HG02884 (cell line): ENCODE measurements around the gene C10orf90.
"Not testable (repeated sequence)": the region's sequence is repeated elsewhere in the genome, so short reads cannot be mapped to it uniquely, and the experiment has no call there.

Experiments used
- ATAC-seq: cut with Tn5 transposase; IDR thresholded peaks from one replicate; pipeline ENCODE4 v1.9.1; 2021; ENCODE audit warnings: mild to moderate bottlenecking, moderate library complexity; ENCODE audit not compliant: unreplicated experiment

Gene C10orf90

DNA sequence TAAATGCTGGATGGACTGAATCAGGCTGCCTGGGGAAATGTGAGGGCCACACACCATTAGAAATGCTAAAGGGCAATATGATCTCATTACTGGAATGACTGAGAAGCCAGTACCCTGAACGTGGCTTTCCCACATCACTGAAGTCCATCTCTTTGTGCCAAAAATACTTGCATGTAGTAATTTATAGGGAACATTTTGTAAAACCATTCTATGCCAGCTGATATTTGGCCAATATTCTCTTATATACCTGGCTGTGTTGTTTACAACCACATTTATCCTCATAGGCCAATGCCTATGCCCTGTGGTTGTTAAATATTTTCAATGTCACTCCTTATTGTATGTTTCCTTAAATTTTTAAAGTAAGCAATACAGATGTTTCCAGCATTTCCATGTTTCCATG, 111.6 kb downstream of the C10orf90 start:
- ATAC-seq, result no peak

DNA sequence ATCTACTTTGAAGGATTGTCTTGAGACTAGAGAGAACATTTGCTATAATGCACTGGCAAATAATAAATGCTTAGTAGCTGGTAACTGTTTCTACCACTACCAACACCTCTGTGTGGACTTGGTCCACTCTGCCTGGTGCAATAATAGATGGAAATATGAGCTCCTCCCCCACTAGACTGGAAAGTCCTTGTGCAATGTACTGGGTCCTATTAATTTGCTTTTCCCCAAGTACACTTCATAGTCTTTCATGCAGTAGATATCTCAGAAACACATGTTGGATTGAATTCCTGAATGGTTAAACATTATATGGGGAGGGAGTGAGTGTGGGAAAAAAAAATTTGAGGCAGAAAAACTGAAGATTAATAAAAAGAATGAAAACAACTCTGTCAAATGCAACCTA, 119.3 kb downstream of the C10orf90 start:
- no peak for ATAC-seq

DNA sequence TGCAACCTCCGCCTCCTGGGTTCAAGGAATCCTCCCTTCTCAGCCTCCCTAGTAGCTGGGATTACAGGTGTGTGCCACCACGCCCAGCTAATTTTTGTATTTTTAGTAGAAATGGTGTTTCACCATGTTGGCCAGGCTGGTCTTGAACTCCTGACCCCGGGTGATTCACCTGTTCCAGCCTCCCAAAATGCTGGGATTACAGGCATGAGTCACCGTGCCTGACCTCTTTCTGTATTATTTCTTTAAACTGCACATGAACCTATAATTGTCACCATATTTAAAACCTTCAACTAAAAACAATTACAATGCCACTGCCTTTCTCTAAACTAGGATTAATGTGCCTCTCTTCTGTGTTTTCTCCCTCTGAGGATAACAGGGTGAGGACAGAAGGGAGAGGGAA, 119.9 kb downstream of the C10orf90 start:
- not testable (repeated sequence) for ATAC-seq

DNA sequence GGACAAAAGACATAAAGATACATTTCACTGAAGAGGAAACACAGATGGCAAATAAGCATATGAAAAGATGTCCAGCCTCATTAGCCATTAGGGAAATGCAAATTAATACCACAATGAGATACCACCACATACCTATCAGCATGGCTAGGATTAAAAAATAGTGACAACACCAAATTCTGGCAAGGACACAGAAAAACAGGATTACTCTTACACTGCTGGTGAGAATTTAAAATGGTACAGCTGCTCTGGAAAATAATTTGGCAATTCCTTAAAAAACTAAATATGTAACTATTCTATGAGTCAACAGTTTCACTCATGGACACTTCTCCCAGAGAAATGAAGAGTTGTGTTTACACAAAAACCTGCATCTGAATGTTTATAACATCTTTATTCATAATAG, 121.1 kb downstream of the C10orf90 start:
- ATAC-seq, result no peak

DNA sequence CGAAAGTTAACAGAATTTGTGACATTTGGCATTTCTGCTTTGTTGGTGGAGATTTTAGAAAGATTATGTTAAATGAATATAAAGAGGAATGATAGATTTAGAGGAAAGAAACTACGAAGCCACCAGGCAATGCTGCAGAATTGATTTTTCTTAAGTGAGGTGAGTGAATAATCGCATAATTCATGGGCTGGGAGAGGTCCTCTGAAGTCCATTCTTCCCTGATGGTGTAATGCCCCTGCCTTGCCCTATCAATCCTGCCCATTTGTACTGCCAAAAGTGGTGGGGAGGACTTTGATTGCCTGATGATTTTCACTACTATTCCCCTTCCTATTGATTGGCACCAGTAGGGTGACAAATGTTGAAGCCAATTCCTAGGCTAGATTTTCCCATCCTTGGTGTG, 125.9 kb downstream of the C10orf90 start:
- ATAC-seq, result no peak

DNA sequence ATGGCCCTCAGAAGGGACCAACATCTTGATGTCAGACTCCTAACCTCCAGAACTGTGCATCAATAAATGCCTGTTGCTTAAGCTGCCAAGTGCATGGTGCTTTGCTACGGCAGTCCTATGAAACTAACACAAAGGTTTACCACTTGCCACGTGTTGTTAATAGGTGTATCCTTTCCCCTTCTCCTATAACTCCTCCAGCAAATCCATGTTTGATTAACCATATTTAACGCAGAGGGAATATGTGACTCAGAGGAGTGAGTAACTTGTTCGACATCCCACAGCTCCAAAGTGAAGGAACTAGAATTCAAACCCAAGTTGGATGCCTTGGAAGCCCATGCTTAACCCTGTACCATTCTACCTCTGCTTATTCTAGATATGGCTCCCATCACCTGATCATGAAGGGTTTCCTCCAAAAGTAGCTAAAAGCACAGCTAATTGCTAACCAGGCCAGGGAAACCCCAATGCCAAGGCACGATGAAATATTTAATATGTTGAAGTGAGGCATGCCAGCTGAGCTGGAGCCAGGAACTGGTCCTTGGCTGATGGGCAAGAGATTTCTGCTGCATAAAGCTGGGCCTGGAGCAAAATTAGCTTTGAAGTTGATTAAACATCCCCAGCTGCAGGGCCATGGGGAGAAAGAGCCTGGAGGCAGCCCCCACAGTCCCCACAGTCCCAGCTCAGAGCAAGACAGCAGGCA, 131.9 kb downstream of the C10orf90 start:
- ATAC-seq, result no peak

DNA sequence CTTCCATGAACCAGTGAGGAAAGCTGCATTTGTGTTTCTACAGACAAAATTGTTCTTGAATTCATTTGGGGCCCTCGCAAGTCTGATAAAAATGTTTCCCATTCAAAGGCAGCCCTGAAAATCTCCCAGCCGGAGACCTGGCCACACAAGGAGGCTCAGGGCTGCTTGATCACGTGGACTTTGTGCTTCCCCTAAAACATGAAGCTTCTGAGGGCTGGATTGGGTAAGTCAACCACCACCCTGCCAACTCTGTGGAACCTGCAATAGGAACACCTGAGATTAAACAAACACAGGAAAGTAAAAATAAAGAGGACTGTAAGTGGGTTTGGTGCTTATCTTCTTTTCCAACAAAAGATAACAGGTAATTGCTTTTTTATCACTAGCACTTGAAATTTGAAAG, 133.8 kb downstream of the C10orf90 start:
- ATAC-seq, result no peak

DNA sequence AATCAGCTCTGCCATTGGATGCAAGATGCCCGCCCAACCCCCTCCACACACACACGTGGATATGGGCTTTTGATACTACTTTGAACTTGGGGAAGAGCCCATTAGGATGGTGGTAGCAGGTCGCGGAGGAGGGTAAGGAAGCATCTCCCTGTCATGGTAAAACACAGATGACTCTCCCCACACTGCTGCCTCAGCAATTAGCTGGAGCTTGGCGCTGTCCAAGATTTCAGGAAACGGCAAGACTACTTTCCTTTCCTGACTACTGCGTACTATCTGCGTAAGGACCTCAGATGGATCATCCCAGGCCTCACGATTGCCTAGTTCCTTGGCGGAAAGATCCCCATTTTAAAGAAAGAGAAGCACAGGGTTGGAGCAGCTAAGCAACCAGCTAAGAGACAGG, 134.3 kb downstream of the C10orf90 start:
- ATAC-seq, result no peak

DNA sequence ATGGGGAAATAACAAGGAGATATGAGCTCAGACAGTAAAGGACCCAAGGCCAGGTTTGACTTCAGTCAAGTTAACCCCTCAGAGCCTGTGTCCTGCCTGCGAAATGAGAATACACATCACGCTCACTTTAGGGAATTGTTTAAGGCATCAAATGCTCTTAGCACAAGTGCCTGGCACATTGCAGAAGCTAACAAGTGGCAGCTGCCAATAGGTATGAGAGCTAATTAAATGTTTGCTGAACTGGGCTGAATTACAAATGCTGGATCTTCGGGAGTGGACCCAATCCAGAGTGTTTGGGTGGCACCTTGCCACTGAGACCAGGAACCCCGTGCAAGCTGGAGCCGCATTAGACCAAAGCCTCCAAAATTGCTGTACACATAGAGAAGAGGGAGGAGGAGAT, 136.8 kb downstream of the C10orf90 start:
- no peak for ATAC-seq

DNA sequence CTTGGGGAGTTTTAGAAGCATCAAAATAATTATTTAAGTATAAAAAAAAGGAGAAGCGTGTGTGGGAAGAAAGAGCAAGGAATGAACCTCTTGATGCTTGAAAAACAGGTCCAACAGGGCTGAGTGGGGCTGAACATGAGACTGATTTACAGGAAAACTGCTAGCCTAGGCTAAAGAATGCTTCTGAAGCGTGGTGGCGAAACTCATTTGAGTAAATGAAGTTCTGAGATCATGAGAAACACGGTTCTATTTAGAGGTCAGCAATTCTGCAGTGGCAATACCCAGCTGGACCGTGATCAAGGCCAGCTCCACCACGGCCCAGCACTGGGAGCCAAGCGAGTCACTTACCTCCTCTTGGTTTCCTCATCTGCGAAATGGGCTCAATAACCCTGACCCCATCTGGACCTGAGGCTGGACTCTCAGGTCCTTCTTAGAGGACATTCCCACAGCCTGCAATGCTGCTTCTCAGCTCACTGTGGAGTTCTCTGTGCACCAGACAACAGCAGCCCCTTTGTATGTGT, 142.1 kb downstream of the C10orf90 start:
- ATAC-seq, result no peak

DNA sequence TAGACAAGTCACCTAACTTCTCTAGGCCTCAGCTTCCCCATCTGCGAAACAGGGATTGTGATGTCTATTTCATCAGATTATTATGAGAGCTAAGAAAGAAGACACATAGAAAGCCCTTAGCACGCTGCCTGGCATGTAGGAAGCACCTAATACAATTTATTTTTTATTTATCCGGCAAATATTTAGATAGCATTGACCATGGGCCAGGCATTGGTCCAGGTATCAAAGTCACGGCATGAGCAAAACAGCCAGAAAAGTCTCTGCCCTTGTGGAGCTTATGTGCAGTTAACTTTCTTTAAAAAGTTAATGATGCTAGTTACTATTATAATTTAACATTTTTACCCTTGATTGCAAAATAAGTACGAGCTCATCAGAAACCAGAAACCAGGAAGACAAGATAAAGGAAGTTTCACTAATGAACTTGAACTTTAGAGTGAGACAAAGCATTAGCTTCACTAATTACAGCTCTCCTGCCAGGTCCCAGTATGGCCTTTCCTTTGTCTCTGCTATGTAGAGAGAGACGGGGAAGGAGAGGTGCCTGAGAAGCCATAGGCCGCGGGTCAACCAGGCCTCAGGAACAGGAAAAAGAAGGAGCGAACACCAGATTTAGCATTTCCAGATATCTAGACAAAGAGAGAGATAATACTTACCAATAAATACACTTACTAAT, 142.7 kb downstream of the C10orf90 start:
- ATAC-seq, result no peak

DNA sequence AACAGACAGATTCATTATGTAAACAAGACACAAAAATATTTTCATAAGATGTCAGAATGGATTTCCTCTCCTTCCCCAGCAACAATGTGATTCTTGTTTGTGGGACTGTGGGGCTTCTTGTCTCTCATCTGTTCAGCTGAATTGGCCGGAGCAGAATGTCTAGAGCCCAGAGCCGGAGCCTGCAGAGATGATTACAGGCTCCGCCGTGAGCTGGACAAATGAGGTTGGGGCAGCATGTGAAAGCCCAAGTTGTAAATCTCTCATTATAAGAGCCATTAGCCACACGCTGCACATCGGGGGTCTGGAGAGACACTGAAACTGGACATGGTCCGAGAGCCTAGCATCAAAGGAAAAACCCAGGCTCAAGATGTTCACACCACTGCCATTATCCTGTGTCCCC, 145.2 kb downstream of the C10orf90 start:
- no peak for ATAC-seq

DNA sequence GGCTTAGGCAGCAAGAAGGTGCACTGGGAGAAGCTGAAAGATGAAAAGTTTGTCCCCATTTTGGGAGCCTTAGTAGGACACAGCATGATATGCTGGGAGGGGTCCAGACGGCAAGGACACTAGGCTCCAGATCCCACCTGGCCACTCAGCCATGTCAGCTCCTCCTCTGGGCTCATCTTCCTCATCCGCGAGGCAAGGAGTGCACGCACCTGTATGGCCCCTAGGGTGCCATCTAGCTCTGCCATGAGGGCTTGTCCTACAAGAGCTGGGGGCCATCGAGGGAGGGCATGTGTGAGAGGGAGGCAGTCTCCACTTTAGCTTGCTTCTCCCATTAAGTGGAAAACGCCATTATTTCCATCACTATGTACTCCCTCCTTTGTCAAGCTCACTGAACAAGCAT, 146.0 kb downstream of the C10orf90 start:
- ATAC-seq, result no peak

DNA sequence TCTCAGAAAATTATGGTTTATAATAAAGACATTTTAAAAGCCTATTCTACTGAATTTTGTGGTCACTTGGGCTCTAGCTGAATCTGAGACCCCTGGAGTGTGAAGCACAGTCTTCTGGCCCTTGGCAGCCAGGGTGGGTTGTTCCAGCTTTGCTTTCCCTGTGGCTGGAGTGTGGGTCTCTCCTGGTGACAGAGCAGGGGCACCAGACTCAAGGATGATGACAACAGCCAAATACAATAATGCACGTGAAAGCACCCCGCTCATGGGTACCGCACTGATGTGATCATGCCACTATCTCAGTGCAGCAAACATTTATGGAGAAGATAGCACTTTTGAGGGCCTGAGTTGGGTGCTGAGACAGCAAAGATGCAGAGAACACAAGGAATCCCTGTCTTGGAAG, 147.4 kb downstream of the C10orf90 start:
- no peak for ATAC-seq

DNA sequence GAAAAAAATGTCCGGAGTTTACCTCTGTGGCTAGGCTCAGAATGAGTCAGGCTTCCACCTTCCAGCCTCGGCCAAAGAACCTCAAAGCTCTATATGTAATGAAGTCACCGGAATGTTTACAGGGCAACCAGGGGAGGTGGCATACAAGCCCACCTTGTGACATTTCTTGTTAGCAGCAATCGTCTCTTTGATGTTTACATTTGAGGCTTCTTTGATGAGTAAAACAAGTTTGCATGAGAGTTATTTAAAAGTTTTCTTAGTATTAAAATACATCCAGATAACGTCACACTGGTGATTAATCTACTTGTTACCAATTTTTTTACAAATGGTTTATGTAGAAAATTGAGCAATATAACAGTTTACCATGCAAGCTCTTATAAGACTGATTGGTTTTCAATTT, 149.1 kb downstream of the C10orf90 start:
- no peak for ATAC-seq

DNA sequence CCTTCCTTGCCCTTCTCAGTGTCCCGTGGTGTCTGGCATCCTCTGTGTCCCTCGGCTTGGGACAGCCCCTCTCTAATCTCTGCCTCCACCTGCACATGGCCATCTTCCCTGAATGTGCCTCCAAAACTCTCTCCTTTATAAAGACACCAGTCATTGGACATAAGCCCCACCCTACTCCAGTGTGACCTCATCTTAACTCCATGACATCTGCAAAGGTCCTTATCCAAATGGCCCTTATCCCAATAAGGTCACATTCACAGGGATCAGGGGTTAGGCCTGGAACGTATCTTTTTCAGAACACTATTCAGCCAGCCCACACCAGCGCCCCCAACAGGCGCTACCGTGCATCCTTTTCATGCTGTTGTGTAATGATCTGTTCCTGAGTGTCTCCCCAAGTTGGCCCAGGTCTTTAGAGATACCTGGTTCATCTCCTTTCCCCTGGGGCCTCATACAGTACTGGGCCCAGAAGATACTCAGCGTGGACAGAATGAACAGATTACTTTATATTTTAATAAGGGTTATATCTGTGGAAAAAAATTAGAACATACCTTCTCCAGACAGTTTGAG, 149.7 kb downstream of the C10orf90 start:
- ATAC-seq, result no peak

DNA sequence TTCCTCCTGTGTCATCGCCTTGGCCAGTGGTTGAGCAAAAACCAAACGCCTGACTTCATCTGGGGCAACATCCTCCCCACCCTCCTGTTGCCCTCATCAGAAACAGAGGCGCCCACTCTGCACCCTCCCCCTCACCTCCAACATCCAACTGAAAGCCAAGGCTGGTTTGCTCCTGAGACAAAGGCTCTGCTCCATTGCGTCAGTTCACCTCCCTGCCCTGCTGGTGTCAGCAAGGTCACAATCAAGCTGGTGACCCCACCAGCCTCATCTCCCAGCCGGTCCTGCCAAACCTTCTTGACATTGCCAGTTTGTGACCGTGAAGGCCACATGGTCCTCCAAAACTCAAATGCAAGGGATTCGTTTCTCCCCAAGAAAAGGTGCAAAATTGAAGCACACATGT, 150.5 kb downstream of the C10orf90 start:
- no peak for ATAC-seq

DNA sequence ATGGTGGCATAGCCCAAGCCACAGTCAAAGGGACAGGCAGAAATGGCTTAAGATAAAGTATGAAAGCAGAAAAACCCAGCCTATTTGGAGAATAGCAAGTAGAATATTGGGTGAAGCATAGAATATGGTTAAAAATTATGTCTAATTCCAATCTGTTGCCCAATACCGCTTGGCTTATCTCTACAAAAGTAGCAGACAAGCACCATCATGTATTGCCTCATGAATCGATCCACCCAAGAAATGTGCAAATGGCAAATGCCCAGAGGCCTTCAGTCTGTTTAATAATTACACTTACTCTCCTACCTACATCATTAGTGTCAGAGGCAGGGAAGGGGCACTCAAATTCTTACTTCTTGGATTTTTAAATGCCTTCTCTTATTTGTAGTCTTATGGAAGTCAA, 151.3 kb downstream of the C10orf90 start:
- ATAC-seq, result no peak

DNA sequence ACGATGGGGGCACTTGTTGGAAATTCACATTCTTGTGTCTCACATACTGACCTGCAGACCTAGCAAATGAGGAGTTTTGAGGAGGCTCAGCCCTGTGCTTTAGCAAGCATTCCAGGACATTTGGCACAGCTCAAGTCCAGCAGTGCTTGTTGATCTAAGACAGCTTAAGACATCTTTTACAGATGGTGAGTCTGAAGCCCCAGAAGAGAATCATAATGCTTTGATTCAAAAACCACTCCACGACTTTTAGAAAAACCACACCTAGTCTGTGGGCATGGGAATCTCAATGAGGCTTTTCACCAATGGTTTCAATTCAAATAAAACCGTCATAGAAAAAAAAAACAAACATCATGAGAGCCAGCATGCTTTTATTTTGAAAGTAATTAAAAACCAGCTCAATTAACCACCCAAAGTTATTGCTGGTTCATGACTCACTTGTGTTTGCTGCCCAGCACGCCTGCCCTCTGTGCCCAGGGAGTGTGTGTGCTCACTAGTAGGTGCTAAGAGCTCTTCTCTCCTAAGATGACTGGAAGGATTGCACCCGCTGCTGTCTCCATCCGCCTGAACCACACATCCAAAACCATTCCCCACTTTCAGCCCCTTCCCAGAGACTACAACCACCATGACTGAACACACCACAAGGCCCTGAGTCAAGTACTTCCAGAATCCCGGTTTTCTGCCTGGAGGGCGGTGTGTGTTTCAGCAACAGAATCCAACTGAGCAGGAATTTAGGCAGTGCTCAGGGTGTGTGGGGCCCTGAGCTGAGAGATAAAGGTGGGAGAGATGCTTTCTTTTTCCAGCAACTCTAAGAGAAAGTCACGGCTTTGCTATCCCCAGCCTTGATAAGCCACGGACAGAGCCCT, 152.0 kb downstream of the C10orf90 start:
- ATAC-seq, result no peak

DNA sequence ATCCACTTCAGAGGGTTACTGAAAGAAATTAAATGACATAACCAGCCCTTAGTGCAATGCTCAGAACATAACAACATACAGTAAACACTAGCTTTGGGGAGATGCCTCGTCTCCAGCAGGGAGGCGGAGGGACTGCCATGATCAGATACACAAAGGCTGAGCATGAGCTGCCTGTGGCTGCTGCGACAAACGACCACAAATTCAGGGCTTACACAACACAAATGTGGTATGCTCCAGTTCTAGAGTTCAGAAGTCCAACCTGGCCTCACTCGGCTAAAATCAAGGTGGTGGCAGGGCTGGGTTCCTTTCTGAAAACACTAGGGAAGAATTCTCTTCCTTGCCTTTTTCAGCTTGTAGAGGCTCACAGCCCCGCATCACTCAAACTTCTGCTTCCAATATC, 154.0 kb downstream of the C10orf90 start:
- no peak for ATAC-seq

DNA sequence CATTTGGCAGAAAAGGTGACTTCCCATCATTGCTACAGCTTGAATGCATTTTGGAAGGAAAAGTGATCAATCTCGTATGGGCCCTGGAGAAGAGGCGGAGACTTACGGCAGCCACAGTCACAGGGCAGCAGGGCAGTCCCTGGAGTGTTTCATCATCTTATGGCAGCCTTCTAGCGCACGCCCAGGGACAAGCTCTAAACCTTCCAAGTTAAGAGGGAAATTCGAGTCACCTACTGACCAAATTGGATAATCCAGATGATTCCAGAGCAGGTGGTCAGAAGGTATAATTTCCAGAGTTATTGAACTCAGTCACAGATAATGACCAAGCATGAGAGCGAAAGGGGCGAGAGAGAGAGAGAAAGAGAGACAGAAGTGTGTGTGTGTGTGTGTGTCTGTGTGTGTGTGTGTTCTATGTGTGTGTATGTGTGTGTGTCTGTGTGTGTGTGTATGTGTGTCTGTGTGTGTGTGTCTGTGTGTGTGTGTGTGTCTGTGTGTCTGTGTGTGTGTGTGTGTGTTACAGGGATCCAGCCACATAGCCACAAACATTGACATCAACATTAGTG, 158.5 kb downstream of the C10orf90 start:
- no peak for ATAC-seq
